Trophoblast cell (in vitro differentiated cells and primary cell): Measurements from ENCODE around the gene SCAP.

Experiments used
- DNase-seq, 2 donors: peaks; one replicate each; pipeline ENCODE4 v3.0.0-alpha.2; 2016
- H2AFZ ChIP-seq: 2 replicates; pipeline ENCODE4 v1.6.1; 2013; ENCODE audit warnings: low read length, moderate library complexity, mild to moderate bottlenecking; ENCODE audit not compliant: insufficient read depth, poor library complexity
- H2AK5ac ChIP-seq: 2 replicates; pipeline ENCODE4 v1.6.1; 2013; ENCODE audit warnings: mild to moderate bottlenecking, low read length
- H2BK120ac ChIP-seq: 2 replicates; pipeline ENCODE4 v1.6.1; 2013; ENCODE audit warnings: low read length, mild to moderate bottlenecking, moderate library complexity; ENCODE audit not compliant: insufficient read depth, poor library complexity
- H2BK12ac ChIP-seq: 2 replicates; pipeline ENCODE4 v1.6.1; 2013; ENCODE audit warnings: mild to moderate bottlenecking, low read length, moderate library complexity
- H2BK5ac ChIP-seq: 2 replicates; pipeline ENCODE4 v1.6.1; 2013; ENCODE audit warnings: low read length, low read depth, moderate library complexity, mild to moderate bottlenecking; ENCODE audit not compliant: poor library complexity
- H3K14ac ChIP-seq: 2 replicates; pipeline ENCODE4 v1.6.1; 2013; ENCODE audit warnings: mild to moderate bottlenecking, low read length
- H3K18ac ChIP-seq: 2 replicates; pipeline ENCODE4 v1.6.1; 2013; ENCODE audit warnings: mild to moderate bottlenecking, low read length
- H3K23ac ChIP-seq: 2 replicates; pipeline ENCODE4 v1.6.1; 2013; ENCODE audit warnings: low read length
- H3K27ac ChIP-seq: 2 replicates; pipeline ENCODE4 v1.5.1; 2013; ENCODE audit warnings: low read depth, mild to moderate bottlenecking, inconsistent platforms, low read length, moderate library complexity
- H3K27me3 ChIP-seq: 2 replicates; pipeline ENCODE4 v1.6.1; 2013; ENCODE audit warnings: inconsistent platforms, mild to moderate bottlenecking, low read length, moderate library complexity; ENCODE audit not compliant: insufficient read depth
- H3K36me3 ChIP-seq, 2 experiments: 1 replicate in 1 of 2; 2 replicates in 1 of 2; pipeline ENCODE4 v1.6.1; 2013; ENCODE audit warnings: low read length in 2 of 2, mild to moderate bottlenecking in 2 of 2, moderate library complexity in 1 of 2; ENCODE audit not compliant: insufficient read depth in 2 of 2, control insufficient read depth in 1 of 2
- H3K4ac ChIP-seq: 2 replicates; pipeline ENCODE4 v1.6.1; 2013; ENCODE audit warnings: low read depth, mild to moderate bottlenecking, low read length, moderate library complexity
- H3K4me1 ChIP-seq, 2 experiments: 1 replicate in 1 of 2; 2 replicates in 1 of 2; pipeline ENCODE4 v1.6.1; 2013; ENCODE audit warnings: low read length in 2 of 2, mild to moderate bottlenecking in 2 of 2, moderate library complexity in 1 of 2; ENCODE audit not compliant: insufficient read depth in 2 of 2, control insufficient read depth in 1 of 2
- H3K4me2 ChIP-seq: 2 replicates; pipeline ENCODE4 v1.6.1; 2013; ENCODE audit warnings: inconsistent platforms, mild to moderate bottlenecking, low read length, moderate library complexity
- H3K4me3 ChIP-seq: 2 replicates; pipeline ENCODE4 v1.5.1; 2013; ENCODE audit warnings: mild to moderate bottlenecking, low read depth, low read length, inconsistent platforms
- H3K79me1 ChIP-seq: one replicate; pipeline ENCODE4 v1.6.1; 2013; ENCODE audit warnings: low read length
- H3K79me2 ChIP-seq: 2 replicates; pipeline ENCODE4 v1.6.1; 2013; ENCODE audit warnings: low read length, mild to moderate bottlenecking; ENCODE audit not compliant: control insufficient read depth, insufficient read depth, poor library complexity
- H3K9ac ChIP-seq: 2 replicates; pipeline ENCODE4 v1.6.1; 2013; ENCODE audit warnings: mild to moderate bottlenecking, low read length
- H3K9me3 ChIP-seq: 2 replicates; pipeline ENCODE4 v1.6.1; 2013; ENCODE audit warnings: low read depth, mild to moderate bottlenecking, control low read depth, inconsistent platforms, low read length; ENCODE audit not compliant: insufficient read depth
- H4K12ac ChIP-seq: 2 replicates; pipeline ENCODE4 v1.6.1; 2013; ENCODE audit warnings: low read depth, mild to moderate bottlenecking, low read length, moderate library complexity
- H4K8ac ChIP-seq: 2 replicates; pipeline ENCODE4 v1.6.1; 2013; ENCODE audit warnings: low read depth, mild to moderate bottlenecking, low read length, moderate library complexity
- H4K91ac ChIP-seq: one replicate; pipeline ENCODE4 v1.6.1; 2013; ENCODE audit warnings: low read depth, mild to moderate bottlenecking, low read length, moderate library complexity
- WGBS: extraction: QIAGEN DNeasy Blood & Tissue Kit; methylation state at CpG from one replicate; pipeline ENCODE4 v1.1.7; 2013; ENCODE audit warnings: missing lambda C conversion rate; ENCODE audit not compliant: insufficient read length, insufficient coverage; ENCODE audit errors: extremely low coverage; 5-methylcytosine and 5-hydroxymethylcytosine counted together

SCAP gene

GRCh38 chr3:47491186-47491585 is 15.4 kb upstream of the SCAP start:
- no peak overlapping the region for H2BK12ac ChIP-seq
- H3K9me3 ChIP-seq, result peaks cover 2% of the 10 kb centered on the region
- H2AFZ ChIP-seq, result no peak overlapping the region
- H4K91ac ChIP-seq, result no peak overlapping the region
- no peaks in the 10 kb centered on the region for H3K79me2 ChIP-seq
- H3K36me3 ChIP-seq, result peaks cover 12 to 16% of the 10 kb centered on the region in 2 experiments
- H3K4me1 ChIP-seq, result no peaks in the 10 kb centered on the region
- H2BK5ac ChIP-seq, result no peak overlapping the region
- no peak overlapping the region for H3K9ac ChIP-seq
- H2BK120ac ChIP-seq, result no peak overlapping the region
- WGBS, result no CpG with 5 or more reads among the region's 3 CpGs
- no peaks in the 10 kb centered on the region for H3K79me1 ChIP-seq
- H4K12ac ChIP-seq, result no peak overlapping the region
- H3K14ac ChIP-seq, result no peak overlapping the region
- no peak overlapping the region for H3K4ac ChIP-seq
- no peak for DNase-seq
- no peak overlapping the region for H2AK5ac ChIP-seq
- H4K8ac ChIP-seq, result no peak overlapping the region
- no peak overlapping the region for H3K4me2 ChIP-seq
- no peak overlapping the region for H3K18ac ChIP-seq
- no peaks in the 10 kb centered on the region for H3K27me3 ChIP-seq
- no peak overlapping the region for H3K4me3 ChIP-seq
- no peak overlapping the region for H3K27ac ChIP-seq
- H3K23ac ChIP-seq, result no peak overlapping the region

DNA sequence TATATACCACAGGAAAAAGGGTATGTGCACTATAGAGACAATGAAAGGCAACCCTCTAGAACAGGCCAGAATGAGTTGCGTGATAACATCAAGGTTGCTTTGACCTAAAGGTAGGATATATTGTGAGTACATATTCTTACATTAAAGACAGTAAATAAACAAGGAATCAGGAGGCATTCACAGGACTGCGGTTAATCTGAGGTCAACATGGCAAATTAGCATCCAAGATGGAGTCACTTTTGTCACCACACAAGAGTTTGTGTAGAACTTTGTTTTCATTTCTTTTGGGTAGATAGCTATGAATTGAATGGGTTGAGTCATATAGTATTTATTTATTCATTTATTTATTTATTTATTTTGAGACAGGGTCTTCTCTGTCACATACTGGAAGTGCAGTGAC is 11.5 kb upstream of the SCAP start:
- no peak overlapping the region for H4K8ac ChIP-seq
- H3K4me1 ChIP-seq, result no peaks in the 10 kb centered on the region
- no peak overlapping the region for H2AK5ac ChIP-seq
- no peak overlapping the region for H3K23ac ChIP-seq
- no peak overlapping the region for H3K14ac ChIP-seq
- H2AFZ ChIP-seq, result no peak overlapping the region
- no peak overlapping the region for H3K4ac ChIP-seq
- WGBS, result no CpG with 5 or more reads among the region's 2 CpGs
- peaks cover 2 to 7% of the 10 kb centered on the region in 2 experiments for H3K36me3 ChIP-seq
- no peak overlapping the region for H4K12ac ChIP-seq
- H3K27me3 ChIP-seq, result no peaks in the 10 kb centered on the region
- H3K79me2 ChIP-seq, result no peaks in the 10 kb centered on the region
- H4K91ac ChIP-seq, result no peak overlapping the region
- no peaks in the 10 kb centered on the region for H3K79me1 ChIP-seq
- H3K4me3 ChIP-seq, result no peak overlapping the region
- no peak for DNase-seq
- no peak overlapping the region for H3K4me2 ChIP-seq
- no peak overlapping the region for H3K9ac ChIP-seq
- no peak overlapping the region for H3K18ac ChIP-seq
- no peak overlapping the region for H2BK5ac ChIP-seq
- H2BK120ac ChIP-seq, result no peak overlapping the region
- no peaks in the 10 kb centered on the region for H3K9me3 ChIP-seq
- no peak overlapping the region for H3K27ac ChIP-seq
- no peak overlapping the region for H2BK12ac ChIP-seq

DNA sequence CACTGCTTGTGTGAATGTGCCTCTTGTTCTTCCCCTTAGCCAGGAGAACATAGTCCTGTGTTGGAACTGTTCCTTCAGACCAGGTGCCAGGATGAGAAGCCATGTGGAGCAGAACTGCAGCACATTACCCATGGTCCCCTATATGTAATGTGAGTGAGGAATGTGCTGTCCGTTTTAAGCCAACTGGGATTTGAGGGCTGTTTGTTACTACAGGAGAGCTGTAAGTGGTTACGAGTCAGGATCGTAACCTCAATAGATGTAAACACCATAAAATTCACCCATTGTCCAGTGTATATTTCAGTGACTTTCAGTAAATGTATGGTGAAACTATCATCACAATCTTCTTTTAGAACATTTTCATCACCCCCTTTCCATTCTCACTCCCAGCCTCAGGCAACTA is 10.1 kb upstream of the SCAP start:
- Histone ChIP-seq H3K23ac (no peak overlapping the region), H3K79me2 (no peaks in the 10 kb centered on the region), H2AK5ac (no peak overlapping the region), H3K36me3 (peaks cover 2 to 5% of the 10 kb centered on the region in 2 experiments), H3K4me3 (no peak overlapping the region), H3K27me3 (no peaks in the 10 kb centered on the region), H4K8ac (no peak overlapping the region), H3K27ac (no peak overlapping the region), H3K4me1 (no peaks in the 10 kb centered on the region), H3K18ac (no peak overlapping the region), H3K9ac (no peak overlapping the region), H2BK120ac (no peak overlapping the region), H2AFZ (no peak overlapping the region), H3K9me3 (no peaks in the 10 kb centered on the region), H3K4ac (no peak overlapping the region), H4K12ac (peak overlapping the region; percentile 51), H3K4me2 (no peak overlapping the region), H2BK5ac (no peak overlapping the region), H3K79me1 (no peaks in the 10 kb centered on the region), H2BK12ac (no peak overlapping the region), H4K91ac (no peak overlapping the region), H3K14ac (no peak overlapping the region)
- no CpG with 5 or more reads among the region's 3 CpGs for WGBS
- no peak for DNase-seq

GRCh38 chr3:47482366-47482765 is 6.6 kb upstream of the SCAP start:
- H3K14ac ChIP-seq, result no peak overlapping the region
- no peak overlapping the region for H2BK5ac ChIP-seq
- no peak overlapping the region for H4K12ac ChIP-seq
- H4K8ac ChIP-seq, result no peak overlapping the region
- no peak overlapping the region for H3K9ac ChIP-seq
- no peaks in the 10 kb centered on the region for H3K4me1 ChIP-seq
- no peaks in the 10 kb centered on the region for H3K9me3 ChIP-seq
- H2AK5ac ChIP-seq, result no peak overlapping the region
- no peak overlapping the region for H3K4ac ChIP-seq
- H2AFZ ChIP-seq, result no peak overlapping the region
- H3K4me2 ChIP-seq, result no peak overlapping the region
- no peak overlapping the region for H2BK12ac ChIP-seq
- H2BK120ac ChIP-seq, result no peak overlapping the region
- H3K27me3 ChIP-seq, result no peaks in the 10 kb centered on the region
- no peak overlapping the region for H4K91ac ChIP-seq
- DNase-seq, result no peak
- H3K27ac ChIP-seq, result no peak overlapping the region
- no peak overlapping the region for H3K23ac ChIP-seq
- peaks cover 0 to 3% of the 10 kb centered on the region in 2 experiments for H3K36me3 ChIP-seq
- no peaks in the 10 kb centered on the region for H3K79me1 ChIP-seq
- WGBS, result no CpG with 5 or more reads among the region's 2 CpGs
- no peak overlapping the region for H3K18ac ChIP-seq
- no peak overlapping the region for H3K4me3 ChIP-seq
- H3K79me2 ChIP-seq, result no peaks in the 10 kb centered on the region
